ENCODE measurements around the gene MAP4K4.

- TF ChIP-seq GATA3 (IDR thresholded peaks at IDR 0.05; ENCODE audit: low read depth, low read length): no peak
- peak; percentile 76 for TF ChIP-seq GATA2 (IDR thresholded peaks at IDR 0.05; ENCODE audit: low read depth, low read length)
These were observed 55.5 kb downstream of the MAP4K4 start for GRCh38 chr2:101752716-101753616.

All from SH-SY5Y (cell line).